Fibroblast of skin of left biceps (primary cell): ENCODE data around the gene FBXW7.
A peak's percentile ranks its signal among the peaks of the same experiment; 100 is the strongest.

Experiments
- DNase-seq, 2 experiments: peaks; one replicate each; pipeline ENCODE4 v3.0.0-alpha.2; 2013; ENCODE audit warnings: low read depth in 2 of 2

FBXW7 gene

GRCh38 chr4:152372444-152372843 is 163.4 kb downstream of the FBXW7 start:
- DNase-seq: no peak

DNA sequence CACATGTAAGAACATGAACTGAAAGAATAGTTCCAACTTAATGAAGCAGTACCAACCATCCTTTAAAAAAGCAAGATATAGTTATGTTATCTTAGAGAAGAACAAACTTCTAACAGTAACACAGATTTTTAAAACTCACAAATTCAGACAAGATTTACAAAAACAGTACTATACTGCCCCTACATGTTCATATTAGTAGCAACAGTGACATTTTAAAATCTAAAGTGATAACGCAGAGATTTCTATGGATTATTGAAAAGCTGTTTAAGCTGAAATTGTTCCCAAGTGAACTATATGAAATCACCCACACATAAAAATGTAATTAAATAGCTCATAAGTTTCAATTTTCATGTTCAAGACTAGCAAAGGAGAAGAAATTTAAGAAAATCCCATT is 166.0 kb downstream of the FBXW7 start:
- DNase-seq: no peak

DNA sequence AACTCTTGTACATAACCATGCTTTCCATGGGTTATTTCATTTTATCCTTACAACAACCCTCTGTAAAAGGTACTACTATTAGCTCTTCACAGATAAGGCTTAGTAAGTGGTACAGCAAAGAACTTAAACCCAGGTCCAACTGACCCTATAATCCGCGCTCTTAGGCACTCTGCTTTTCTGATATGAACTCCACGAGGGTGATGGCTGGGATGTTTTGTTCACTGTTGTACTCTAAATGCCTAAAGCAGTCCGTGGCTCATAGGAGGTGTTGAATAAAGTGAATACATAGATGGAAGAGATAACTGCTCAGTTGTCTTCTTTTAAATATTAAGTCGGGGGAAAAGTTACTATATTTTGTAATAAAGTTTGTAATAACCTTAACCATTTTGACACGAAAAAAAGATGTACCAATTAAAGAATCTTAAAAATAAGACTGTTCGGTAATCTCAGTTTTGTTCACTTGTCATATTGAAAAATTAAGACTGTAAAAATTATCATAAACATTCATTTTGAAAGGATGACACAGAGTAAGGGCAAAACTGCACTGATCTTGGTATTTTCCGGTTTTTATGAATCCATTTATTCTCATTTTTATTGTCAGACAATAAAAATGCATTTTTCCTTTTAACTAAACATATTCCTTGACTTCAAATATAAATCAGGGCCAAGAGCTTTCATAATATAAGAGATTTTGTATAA is 166.5 kb downstream of the FBXW7 start:
- no peak for DNase-seq

DNA sequence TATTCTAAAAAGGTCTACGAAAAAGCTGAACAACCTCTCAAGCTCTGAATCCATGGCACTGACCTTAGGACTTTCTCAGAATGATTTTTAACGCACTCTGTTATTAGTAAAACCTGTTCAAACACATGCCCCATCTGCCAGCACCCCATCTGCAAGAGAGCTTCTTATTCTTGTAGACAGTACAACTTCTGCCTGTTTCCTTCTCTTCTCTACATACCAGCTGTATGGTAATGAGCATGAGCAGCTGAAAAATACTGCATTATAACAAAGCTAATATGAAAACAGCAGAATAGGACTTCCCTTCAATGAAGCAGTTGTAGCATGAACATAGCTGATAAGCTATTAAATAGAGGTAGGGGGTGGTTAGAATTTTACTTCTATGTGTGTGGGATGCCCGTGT is 167.9 kb downstream of the FBXW7 start:
- no peak for DNase-seq

- DNase-seq: no peak
Observed at GRCh38 chr4:152364883-152365282, 171.0 kb downstream of the FBXW7 start.

GRCh38 chr4:152364383-152364782 is 171.5 kb downstream of the FBXW7 start:
- no peak for DNase-seq

GRCh38 chr4:152363904-152364303 is 172.0 kb downstream of the FBXW7 start:
- no peak for DNase-seq

GRCh38 chr4:152363086-152363485 is 172.8 kb downstream of the FBXW7 start:
- peak in 1 of 2 experiments; percentile 32 for DNase-seq

DNA sequence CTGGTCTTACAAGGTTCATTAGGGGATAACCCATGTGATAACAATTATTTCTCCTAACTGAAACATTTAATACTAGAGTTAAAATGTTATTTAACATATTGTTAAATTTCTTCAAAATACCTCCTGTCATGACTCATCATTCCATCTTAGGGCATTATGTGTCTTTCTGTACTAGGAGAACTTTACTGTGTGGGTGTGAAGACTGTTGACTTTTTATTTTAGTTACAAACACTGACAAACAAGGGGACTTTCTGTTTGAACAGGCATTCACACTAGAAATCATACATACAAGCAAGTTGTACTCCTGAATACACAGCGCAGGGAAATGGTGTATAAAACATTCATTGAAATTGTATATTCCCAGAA is 175.9 kb downstream of the FBXW7 start:
- no peak for DNase-seq

DNA sequence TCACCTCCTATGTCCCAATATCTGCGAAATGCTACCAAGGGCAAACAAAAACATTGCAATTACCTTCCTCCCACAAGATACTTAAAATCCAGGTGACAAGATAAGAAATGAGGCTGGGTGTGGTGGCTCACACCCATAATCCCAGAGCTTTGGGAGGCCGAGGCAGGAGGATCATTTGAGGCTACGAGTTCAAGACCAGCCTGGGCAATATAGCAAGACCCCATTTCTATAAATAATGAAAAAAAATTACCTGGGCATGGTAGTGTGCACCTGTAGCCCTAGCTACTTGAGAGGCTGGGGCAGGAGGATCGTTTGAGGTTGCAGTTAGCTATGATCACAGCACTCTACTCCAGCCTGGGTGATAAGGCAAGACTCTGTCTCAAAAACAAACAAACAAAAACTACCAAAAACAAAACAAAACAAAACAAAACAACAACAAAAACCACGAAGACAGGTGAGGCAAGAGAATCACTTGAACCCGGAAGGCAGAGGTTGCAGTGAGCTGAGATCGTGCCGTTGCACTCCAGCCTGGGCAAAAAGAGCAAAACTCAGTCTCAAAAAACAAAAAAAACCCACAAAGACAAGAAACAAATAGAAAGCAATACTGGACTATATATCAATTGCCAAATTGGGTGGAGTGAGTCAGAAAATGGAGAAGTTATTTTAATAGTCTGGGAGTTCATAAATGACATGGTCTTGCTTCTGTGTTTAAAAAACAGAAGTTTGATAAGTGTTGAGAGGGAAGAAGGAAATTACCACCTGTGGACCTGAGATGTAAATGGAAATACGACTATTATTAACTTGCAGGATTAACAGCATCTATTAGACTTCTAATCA is 176.5 kb downstream of the FBXW7 start:
- DNase-seq: no peak

DNA sequence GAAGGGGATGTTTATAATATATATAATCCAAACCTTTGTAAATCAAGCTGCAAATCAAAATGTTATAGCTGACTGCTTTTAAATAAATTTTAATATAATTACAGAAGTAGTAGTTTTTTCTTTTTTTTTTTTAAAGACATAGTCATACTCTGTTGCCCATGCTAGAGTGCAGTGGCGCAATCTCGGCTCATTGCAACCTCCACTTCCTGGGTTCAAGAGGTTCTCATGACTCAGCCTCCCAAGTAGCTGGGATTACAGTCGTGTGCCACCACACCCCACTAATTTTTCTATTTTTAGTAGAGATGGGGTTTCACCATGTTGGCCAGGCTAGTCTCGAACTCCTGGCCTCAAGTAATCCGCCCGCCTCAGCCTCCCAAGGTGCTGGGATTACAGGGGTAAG is 178.7 kb downstream of the FBXW7 start:
- no peak for DNase-seq

GRCh38 chr4:152356428-152357034 is 179.4 kb downstream of the FBXW7 start:
- peak in 1 of 2 experiments; percentile 12 for DNase-seq

GRCh38 chr4:152352622-152353116 is 183.2 kb downstream of the FBXW7 start:
- DNase-seq: peak; percentile 93

GRCh38 chr4:152352215-152352614 is 183.7 kb downstream of the FBXW7 start:
- no peak for DNase-seq

DNA sequence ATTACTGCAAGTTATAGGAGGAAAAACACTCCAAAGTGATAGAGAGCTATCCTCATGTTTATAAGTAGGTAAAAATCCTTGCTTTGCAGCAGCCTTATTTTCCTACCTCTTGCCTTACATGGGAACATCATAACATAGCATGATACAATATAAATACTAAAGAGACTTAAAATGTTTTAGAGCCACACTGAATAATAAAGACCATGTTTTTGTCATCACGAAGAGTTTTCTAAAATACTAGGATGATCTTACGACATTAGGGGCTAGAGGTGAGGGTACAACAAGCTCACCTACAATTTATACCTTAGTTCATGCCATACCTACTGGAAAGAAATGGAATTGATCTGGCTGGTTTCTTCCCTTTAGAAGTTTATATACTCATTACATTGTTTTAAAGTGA is 184.8 kb downstream of the FBXW7 start:
- DNase-seq: no peak

DNA sequence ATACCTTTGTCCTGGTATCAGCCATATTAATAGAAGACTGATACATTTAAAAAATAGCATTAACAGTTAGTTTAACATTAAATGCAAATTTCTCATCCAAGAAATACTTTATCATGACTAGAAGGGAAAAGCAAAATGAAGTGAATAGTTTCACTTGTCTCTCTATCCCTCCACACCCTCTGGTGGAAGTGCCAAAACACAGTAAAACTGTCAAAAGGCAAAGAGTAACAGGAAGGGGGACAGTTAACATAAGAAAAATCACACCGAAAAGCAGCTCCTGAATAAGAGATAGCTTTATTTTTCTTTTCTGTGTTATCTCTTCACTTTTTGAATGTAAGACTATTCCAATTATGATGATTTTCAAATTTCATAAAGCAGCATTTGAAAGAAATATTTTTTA is 187.2 kb downstream of the FBXW7 start:
- DNase-seq: no peak

GRCh38 chr4:152346979-152347378 is 188.9 kb downstream of the FBXW7 start:
- no peak for DNase-seq

DNA sequence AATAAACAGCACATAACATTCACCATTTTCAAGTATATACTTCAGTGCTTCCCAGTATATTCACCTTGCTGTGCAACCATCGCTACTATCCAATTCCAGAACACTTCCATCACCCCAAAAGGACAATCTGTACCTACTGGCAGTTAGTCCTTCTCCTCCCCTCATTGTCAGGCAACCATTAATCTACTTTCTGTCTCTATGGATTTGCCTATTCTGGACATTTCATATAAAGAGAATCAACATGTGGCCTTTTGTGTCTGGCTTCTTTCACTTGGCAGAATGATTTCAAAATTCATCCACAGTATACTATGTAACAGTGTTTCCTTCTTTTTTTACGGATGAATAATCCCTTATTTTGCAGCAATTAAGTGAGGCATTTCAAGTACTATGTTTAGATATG is 189.4 kb downstream of the FBXW7 start:
- no peak for DNase-seq

DNA sequence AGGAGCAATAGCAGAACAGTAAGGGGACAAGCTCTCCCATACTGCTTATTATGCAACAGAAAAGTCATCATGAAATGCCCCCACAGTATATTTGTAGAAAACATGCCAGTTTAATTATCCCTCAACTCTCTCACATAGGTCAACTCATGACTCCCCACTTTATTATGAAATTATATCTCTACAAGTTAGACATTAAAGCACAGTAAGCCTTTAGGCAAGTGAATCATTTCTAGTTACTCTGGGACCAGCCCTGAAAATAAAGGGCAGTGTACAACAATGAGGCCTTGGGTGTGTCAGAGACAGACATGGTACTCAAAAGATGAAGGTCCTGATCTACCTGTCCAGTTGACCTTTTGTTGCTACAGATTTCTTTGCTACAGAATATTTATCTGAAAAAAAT is 191.9 kb downstream of the FBXW7 start:
- DNase-seq: no peak

- DNase-seq: no peak
Observed at GRCh38 chr4:152342293-152342692, 193.6 kb downstream of the FBXW7 start.

- no peak for DNase-seq
Observed at GRCh38 chr4:152340818-152341217, 195.1 kb downstream of the FBXW7 start.

- DNase-seq: no peak
Observed at GRCh38 chr4:152339576-152339975, 196.3 kb downstream of the FBXW7 start.

GRCh38 chr4:152334931-152335330 is 201.0 kb downstream of the FBXW7 start:
- DNase-seq: no peak
